Chondrocyte (in vitro differentiated cells): ENCODE data around the gene NAALADL2. TPM values are rescaled to one million over a fixed set of nuclear protein-coding genes. Genes with fewer than 3 reads are reported as not detected.

ENCODE experiments used
- DNase-seq: peaks from one replicate; pipeline ENCODE4 v3.0.0; 2021; ENCODE audit warnings: mixed read lengths, low spot score
- H3K27ac Mint-ChIP-seq: one replicate; pipeline ENCODE4 v1.8.0; 2021; ENCODE audit warnings: mild to moderate bottlenecking, moderate library complexity, mixed read lengths; ENCODE audit not compliant: unreplicated experiment
- H3K27me3 Mint-ChIP-seq: 2 replicates; pipeline ENCODE4 v1.8.0; 2021; ENCODE audit warnings: low read depth, mixed read lengths
- H3K36me3 Mint-ChIP-seq: 2 replicates; pipeline ENCODE4 v1.8.0; 2021; ENCODE audit warnings: low read depth, mixed read lengths
- H3K4me1 Mint-ChIP-seq: 2 replicates; pipeline ENCODE4 v1.8.0; 2021; ENCODE audit warnings: low read depth, mild to moderate bottlenecking, mixed read lengths
- H3K4me3 Mint-ChIP-seq: one replicate; pipeline ENCODE4 v1.8.0; 2021; ENCODE audit warnings: mild to moderate bottlenecking, moderate library complexity, mixed read lengths; ENCODE audit not compliant: unreplicated experiment
- H3K9me3 Mint-ChIP-seq: 2 replicates; pipeline ENCODE4 v1.8.0; 2021; ENCODE audit warnings: low read depth, mixed read lengths
- CTCF ChIP-seq: fragments of 200-600 bp; sonication (generic); IDR thresholded peaks from 2 replicates; pipeline ENCODE4 v1.5.0; 2021; ENCODE audit warnings: antibody characterized with exemption, mild to moderate bottlenecking, moderate library complexity
- total RNA-seq: library from RNA; stranded (reverse); gene quantifications from 3 replicates; pipeline ENCODE4 v1.2.1, GENCODE V29; 2021

Gene NAALADL2
- total RNA-seq, 1 donor from 2014 or later: 8.0 TPM

GRCh38 chr3:175378348-175378747 is 519.2 kb downstream of the NAALADL2 start:
- H3K4me3 Mint-ChIP-seq: no peak overlapping the region
- H3K27ac Mint-ChIP-seq: no peak overlapping the region
- no peak for TF ChIP-seq CTCF
- H3K9me3 Mint-ChIP-seq: peaks cover 3% of the 10 kb centered on the region
- H3K27me3 Mint-ChIP-seq: no peaks in the 10 kb centered on the region
- no peaks in the 10 kb centered on the region for H3K36me3 Mint-ChIP-seq
- H3K4me1 Mint-ChIP-seq: peaks cover 4% of the 10 kb centered on the region
- DNase-seq: no peak

GRCh38 chr3:175381685-175382084 is 522.6 kb downstream of the NAALADL2 start:
- H3K36me3 Mint-ChIP-seq: no peaks in the 10 kb centered on the region
- peaks cover 3% of the 10 kb centered on the region for H3K9me3 Mint-ChIP-seq
- TF ChIP-seq CTCF: no peak
- no peak overlapping the region for H3K4me3 Mint-ChIP-seq
- peaks cover 13% of the 10 kb centered on the region for H3K4me1 Mint-ChIP-seq
- no peaks in the 10 kb centered on the region for H3K27me3 Mint-ChIP-seq
- H3K27ac Mint-ChIP-seq: no peak overlapping the region
- no peak for DNase-seq

GRCh38 chr3:175383371-175383770 is 524.2 kb downstream of the NAALADL2 start:
- no peak overlapping the region for H3K27ac Mint-ChIP-seq
- no peaks in the 10 kb centered on the region for H3K27me3 Mint-ChIP-seq

GRCh38 chr3:175383813-175384212 is 524.7 kb downstream of the NAALADL2 start:
- Mint-ChIP-seq H3K4me3 (no peak overlapping the region), H3K27ac (no peak overlapping the region), H3K27me3 (no peaks in the 10 kb centered on the region), H3K36me3 (no peaks in the 10 kb centered on the region), H3K9me3 (no peaks in the 10 kb centered on the region), H3K4me1 (peaks cover 13% of the 10 kb centered on the region)
- DNase-seq: no peak
- TF ChIP-seq CTCF: no peak

More at GRCh38 chr3:175383371-175383770, 524.2 kb downstream of the NAALADL2 start:
- H3K4me1 Mint-ChIP-seq: peaks cover 13% of the 10 kb centered on the region
- no peaks in the 10 kb centered on the region for H3K9me3 Mint-ChIP-seq
- H3K36me3 Mint-ChIP-seq: no peaks in the 10 kb centered on the region
- no peak for TF ChIP-seq CTCF
- H3K4me3 Mint-ChIP-seq: no peak overlapping the region
- DNase-seq: no peak

- H3K4me3 Mint-ChIP-seq: no peak overlapping the region
- H3K36me3 Mint-ChIP-seq: no peaks in the 10 kb centered on the region
- H3K27me3 Mint-ChIP-seq: no peaks in the 10 kb centered on the region
- no peak for DNase-seq
- no peak for TF ChIP-seq CTCF
- no peak overlapping the region for H3K27ac Mint-ChIP-seq
- no peaks in the 10 kb centered on the region for H3K9me3 Mint-ChIP-seq
- peaks cover 13% of the 10 kb centered on the region for H3K4me1 Mint-ChIP-seq
These were observed 525.4 kb downstream of the NAALADL2 start for GRCh38 chr3:175384569-175384968.
